NB4 (cell line): ENCODE results near the gene OPA1.

Experiments used
- DNase-seq: peaks from one replicate; pipeline ENCODE4 v3.0.0; 2010; ENCODE audit warnings: low read depth
- H3K4me3 ChIP-seq: one replicate; pipeline ENCODE4 v1.5.1; 2011; ENCODE audit warnings: mild to moderate bottlenecking, low read depth, low read length, moderate library complexity
- MYC ChIP-seq: IDR thresholded peaks from 2 replicates; pipeline ENCODE4 v1.6.1; 2011; ENCODE audit warnings: low read depth, low read length
- POLR2A ChIP-seq: IDR thresholded peaks from 2 replicates; pipeline ENCODE4 v1.6.1; 2011; ENCODE audit warnings: mild to moderate bottlenecking; ENCODE audit not compliant: insufficient read length; ENCODE audit errors: extremely low read depth
- TF ChIP-seq, protein P1 (sequence below): IDR thresholded peaks from one replicate; pipeline ENCODE4 v1.5.1; 2012; ENCODE audit warnings: low read depth, low read length
- TF ChIP-seq, protein P2 (sequence below): IDR thresholded peaks from 2 replicates; pipeline ENCODE4 v1.6.1; 2011; ENCODE audit warnings: low read depth, low read length

The OPA1 gene

DNA sequence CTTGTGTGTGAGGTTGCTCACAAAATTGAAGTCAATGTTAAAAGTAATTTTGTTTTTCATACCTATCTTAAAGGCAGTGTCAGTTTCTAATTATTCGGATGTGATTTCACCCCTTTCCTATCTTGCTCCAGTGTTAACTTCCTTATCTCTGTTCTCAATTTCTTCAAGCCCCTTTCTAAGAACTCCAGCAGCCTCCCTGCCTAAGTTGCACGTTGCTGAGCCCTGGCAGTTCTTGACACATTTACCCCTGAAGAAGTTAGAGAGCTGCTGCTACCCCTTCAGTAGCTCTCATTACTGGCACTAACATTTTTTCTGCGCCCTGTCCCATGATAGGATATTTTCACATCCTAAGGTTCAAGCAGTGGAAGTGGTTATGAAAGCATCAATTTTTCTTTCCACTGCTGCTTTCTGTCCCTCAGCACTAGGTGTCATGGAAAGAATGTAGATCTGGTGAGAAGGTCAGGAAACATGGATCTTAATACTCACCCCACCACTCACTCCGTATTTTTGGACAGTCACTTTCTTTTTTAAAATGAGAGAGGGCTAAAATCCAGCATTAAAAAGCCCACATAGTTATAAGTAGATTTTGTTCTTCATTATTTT lies 62.9 kb downstream of the OPA1 start:
- TF ChIP-seq, protein P1, sequence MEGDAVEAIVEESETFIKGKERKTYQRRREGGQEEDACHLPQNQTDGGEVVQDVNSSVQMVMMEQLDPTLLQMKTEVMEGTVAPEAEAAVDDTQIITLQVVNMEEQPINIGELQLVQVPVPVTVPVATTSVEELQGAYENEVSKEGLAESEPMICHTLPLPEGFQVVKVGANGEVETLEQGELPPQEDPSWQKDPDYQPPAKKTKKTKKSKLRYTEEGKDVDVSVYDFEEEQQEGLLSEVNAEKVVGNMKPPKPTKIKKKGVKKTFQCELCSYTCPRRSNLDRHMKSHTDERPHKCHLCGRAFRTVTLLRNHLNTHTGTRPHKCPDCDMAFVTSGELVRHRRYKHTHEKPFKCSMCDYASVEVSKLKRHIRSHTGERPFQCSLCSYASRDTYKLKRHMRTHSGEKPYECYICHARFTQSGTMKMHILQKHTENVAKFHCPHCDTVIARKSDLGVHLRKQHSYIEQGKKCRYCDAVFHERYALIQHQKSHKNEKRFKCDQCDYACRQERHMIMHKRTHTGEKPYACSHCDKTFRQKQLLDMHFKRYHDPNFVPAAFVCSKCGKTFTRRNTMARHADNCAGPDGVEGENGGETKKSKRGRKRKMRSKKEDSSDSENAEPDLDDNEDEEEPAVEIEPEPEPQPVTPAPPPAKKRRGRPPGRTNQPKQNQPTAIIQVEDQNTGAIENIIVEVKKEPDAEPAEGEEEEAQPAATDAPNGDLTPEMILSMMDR, result no peak
- TF ChIP-seq, protein P2, sequence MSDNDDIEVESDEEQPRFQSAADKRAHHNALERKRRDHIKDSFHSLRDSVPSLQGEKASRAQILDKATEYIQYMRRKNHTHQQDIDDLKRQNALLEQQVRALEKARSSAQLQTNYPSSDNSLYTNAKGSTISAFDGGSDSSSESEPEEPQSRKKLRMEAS, result no peak
- TF ChIP-seq POLR2A, result no peak
- TF ChIP-seq MYC, result no peak
- DNase-seq, result no peak

DNA sequence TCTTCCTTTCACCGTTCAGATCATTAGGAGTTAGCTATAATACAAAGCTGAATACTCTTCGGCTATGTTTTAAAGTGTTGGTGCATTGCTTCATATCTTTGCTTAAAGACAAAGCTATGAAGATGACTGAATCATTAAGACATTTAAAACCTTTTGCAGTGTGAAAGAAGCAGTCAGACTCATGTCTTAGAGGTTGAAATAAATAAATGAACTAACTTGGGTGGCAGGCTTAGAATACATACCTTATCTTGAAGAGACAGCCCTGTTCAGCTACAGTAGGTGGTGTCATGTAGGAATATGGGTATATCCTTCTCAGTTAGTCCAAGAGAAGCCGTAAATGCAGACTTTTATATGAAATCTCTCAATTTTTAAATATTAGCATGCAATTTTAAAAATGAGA lies 63.4 kb downstream of the OPA1 start:
- DNase-seq, result no peak
- no peak overlapping the region for H3K4me3 ChIP-seq
- TF ChIP-seq, protein P1, result no peak
- TF ChIP-seq, protein P2, result no peak
- no peak for TF ChIP-seq POLR2A
- no peak for TF ChIP-seq MYC

More for the DNA sequence above, 62.9 kb downstream of the OPA1 start:
- no peak overlapping the region for H3K4me3 ChIP-seq

DNA sequence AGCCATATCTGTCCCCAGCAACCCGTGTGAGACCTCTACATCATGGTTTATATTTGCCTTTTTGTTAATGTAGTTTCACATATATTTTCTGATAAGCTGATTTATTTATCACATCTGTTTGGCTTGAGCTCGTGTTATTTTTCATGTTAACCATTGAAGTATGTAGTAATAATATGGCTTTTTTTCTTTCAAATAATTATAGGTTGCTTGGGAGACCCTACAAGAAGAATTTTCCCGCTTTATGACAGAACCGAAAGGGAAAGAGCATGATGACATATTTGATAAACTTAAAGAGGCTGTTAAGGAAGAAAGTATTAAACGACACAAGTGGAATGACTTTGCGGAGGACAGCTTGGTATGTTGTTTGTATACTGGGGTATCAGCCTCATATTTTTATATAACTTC lies 63.9 kb downstream of the OPA1 start:
- no peak overlapping the region for H3K4me3 ChIP-seq
- TF ChIP-seq MYC, result no peak
- TF ChIP-seq, protein P1, result no peak
- no peak for DNase-seq

DNA sequence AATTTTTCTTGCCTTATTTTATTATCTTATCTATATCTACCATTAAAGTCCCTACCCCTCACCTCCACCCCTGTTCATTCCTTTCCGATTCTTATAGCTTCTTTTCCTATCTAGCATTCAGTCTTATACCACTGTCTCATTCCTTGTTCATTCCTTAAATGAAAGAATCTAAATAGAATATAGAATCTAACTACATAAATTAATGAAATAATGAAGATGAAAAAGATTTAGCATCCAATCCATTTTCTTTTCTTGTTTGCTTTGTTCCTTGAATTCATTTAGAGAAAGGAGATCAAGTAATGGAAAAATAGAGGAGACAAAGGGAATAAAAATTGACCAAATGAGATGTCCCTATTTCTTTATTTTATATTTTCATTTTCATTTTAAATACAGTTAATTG lies 67.2 kb downstream of the OPA1 start:
- TF ChIP-seq, protein P1, result no peak
- TF ChIP-seq, protein P2, result no peak
- TF ChIP-seq POLR2A, result no peak
- TF ChIP-seq MYC, result no peak
- no peak for DNase-seq
- H3K4me3 ChIP-seq, result no peak overlapping the region

DNA sequence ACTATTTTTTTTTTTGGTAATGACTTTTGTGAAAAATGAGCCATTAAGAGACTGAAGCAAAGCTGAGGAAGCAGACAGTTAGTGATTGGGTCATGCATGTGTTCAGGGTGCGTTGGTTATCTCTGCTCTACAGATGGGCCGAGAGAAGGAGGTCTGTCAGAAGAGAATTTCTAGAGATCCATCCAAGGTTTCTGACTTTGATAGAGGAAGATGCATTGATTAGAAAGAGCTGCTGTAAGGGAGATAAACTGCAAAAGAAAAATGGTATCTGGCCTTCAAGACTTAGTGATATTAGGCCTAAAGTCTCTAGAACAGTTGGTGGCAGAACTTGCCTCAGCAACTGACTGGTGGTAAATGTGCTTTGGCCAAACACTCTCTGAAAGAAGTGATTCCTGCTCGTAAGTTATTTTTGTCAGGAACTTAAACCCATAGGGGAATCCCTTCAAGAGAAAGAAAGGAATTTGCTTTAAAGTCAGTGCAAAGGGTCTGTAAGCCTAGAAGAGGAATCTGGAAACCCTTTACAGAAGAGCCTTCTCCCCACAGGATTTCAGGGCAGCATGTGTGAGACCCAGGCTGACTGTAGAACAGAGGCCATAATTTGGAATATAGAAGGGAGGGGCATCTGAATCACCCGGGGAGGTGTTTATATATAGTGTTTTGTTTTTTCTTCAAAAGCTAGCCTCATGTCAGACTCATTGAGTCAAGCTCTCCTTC lies 67.8 kb downstream of the OPA1 start:
- no peak for DNase-seq
- TF ChIP-seq MYC, result no peak
- TF ChIP-seq POLR2A, result no peak
- TF ChIP-seq, protein P1, result no peak
- TF ChIP-seq, protein P2, result no peak
- H3K4me3 ChIP-seq, result no peak overlapping the region
